Islet of Langerhans (tissue), 1 donor: ENCODE results near the gene U2AF1.
"Not testable (repeated sequence)": the region's sequence is repeated elsewhere in the genome, so short reads cannot be mapped to it uniquely, and the experiment has no call there.

Source experiments
- FAIRE-seq: peaks from one replicate; lab custom pipeline; 2011; peaks lifted over from hg19 to GRCh38; lab: Jason Lieb, UNC

U2AF1 gene

DNA sequence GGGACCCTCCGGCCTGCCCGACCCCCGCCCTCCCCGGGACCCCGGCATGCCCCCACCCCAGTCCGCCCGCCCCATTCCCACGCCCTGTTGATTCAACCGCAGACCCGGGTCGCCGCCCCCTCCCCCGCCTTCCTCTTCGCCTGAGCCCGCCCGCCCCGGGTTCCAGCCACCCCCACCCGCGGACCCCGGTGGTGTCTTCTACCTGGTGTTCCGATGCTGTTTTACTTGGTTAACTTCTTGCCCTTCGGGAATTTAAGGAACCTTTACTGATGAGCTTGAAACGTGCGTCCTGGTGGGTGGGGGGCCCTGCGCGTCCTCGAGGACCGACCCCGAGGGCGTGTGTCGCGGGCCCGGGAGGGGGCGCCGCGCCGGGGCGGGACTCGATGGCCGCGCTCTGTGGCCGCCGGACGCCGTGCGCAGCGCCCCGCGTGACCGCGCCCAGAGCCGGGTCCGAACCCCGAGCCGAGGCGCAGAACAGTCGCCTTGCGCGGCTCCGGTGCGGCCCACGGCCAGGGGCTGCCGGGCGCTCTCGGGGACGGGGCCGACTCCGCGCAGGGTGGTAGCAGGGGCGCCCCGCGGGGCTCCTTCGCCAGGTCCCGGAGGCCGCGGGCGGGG lies 31.2 kb downstream of the U2AF1 start:
- not testable (repeated sequence) for FAIRE-seq

DNA sequence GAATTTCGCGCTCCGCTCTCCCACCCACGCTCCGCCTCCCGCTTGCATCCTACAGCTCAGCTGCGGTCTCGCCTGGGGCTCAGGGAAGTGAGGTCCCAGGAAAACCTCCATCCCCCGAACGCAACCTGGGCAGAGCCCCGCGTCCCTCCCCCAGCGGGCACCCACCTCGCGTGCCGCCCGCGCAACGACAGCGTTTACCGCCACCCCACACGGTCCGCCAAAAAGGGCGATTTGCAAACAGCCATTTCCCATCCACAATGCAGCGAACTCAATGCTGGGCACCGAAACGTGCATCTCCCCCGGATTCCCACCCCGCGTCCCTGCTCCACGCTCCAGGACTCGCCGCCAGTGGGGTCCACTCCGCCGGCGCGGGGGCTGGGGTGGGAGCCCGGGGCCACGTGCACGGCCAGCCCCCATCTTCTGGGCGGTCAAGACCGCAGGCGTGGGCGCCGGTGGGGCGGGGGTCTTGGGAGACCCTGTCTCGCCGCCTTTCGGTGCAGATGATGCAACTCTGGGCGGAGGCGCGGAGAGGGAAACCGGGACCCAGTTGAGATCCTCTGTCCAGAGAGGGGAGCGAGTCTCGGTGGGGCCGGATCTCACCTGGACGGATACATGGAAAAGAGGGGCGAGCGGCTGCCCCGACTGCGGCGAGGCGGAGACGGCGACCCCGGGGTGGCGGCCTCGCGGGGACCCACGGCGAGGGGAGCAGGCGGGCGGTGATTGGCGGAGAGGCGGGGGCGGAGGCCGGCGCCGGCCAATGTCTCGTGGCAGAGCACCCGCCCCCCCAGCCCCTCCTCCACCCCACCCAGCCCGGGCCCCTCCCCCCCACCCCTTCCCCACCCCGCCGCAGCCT lies 32.0 kb downstream of the U2AF1 start, which contains the start of gene CBS:
TSS of gene CBS (minus strand) at position 666 of the 853 bp plus-strand sequence. CDS start 3,642 bp downstream, outside the sequence.
- not testable (repeated sequence) for FAIRE-seq

DNA sequence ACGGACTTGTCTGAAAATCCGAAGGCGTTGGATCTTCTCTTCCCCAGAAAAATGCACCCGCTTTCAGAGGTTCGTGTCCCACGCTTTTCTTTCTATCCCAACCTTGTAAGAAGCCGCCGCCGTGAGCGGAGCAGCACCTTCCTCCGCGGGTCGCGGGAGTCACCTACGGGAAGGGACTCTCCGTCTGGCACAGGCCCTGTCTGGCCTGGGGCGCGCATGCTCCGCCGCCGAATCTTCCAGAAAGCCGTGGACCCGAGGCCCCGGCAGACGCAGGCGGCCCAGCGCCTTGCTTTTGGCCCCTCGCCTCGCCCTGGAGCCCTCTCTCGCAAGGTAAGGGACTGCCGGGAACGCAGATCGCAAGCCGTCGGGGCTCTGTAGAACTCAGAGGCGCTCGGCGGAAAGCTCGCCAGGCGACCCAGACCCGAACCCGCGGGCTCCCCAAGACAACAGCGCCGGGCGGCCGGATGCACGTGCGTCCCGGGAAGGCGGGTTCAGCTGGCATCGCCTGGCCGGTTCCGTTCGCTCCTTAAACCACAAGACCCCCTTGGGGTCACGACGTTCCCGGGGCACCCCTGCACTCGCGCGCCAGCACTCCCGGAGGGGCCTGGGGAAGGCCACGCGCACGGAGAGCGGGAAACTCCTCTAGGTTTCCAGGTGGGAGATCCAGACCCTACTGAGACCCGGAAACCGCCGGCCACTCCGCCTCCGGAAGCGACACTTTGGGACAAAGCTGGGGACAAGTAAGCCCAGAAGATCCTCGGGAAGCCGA lies 32.8 kb downstream of the U2AF1 start:
- not testable (repeated sequence) for FAIRE-seq

DNA sequence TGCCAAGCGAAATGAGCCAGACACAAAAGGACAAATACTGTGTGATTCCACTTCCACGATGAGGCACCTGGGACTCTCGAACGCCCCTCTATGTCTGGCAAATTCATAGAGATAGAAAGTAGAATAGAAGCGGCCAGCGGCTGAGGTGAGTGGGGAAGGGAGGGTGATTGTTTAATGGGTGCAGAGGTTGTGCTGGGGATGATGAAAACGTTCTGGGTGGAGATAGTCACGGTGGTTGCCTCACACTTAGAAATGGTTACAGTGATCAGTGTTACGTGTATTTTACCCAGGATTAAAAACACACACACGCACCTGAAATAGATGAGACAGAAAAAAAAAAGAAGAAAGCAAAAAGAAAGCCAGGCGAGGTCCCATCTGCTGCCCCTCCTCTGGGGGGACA lies 34.6 kb downstream of the U2AF1 start:
- FAIRE-seq, result not testable (repeated sequence)

DNA sequence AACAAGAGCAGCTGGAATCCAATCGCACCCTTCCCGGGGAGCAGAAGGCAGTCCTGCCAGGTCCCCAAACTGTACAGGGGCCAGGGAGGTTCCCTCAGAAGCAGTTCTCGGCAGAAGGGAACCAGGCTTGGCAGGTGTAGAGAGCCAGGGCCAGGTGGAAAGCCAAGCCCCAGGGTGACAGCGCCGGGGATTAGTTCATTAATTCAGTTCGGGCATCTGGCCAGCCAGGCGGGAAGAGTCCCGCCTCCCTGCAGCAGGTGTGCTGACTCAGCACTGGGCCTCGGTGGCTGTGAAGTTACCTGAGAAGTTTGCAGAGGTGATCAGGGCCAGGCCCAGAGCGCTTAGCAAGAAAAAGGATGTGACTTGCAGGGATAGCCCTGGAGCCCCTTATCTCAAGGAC lies 37.7 kb downstream of the U2AF1 start:
- FAIRE-seq, result not testable (repeated sequence)

DNA sequence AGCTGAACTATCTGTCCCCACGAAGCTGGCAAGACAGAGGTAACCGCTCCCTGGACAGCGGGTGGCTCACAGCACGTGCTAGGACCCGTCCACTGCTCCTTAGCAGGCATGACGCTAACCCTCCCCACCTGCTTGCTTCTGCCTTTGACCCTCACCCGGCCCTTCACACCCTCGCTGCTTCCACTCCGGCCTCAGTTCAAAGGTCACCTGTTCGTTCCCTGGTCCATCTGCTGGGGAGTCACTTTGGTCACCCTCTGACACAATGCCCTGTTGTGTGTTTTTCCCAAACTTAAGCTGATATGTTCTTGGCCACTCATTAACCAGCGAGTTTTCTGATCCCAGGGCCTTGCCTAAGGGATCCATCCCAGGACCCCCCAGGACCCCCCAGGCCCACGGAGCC lies 39.3 kb downstream of the U2AF1 start:
- not testable (repeated sequence) for FAIRE-seq

DNA sequence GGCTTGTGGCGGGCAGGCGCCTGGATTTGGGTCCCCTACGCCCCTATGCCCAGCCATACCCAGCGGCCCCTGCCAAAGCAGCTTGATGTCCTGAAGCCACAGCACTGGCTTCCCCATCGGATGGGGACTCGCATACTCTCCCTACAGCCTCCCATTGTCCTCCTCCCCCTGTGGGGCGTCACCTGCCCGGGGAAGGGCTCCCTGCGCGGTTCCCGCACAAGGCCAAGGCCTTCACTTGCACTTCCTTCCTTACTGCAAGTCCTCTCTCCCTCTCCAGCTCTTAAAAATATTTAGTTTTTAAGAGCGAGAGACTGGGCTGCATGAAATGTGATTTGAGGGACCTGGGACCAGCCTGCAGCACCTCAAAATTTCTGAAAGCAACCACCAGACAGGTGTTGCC lies 40.7 kb downstream of the U2AF1 start:
- FAIRE-seq, result not testable (repeated sequence)

DNA sequence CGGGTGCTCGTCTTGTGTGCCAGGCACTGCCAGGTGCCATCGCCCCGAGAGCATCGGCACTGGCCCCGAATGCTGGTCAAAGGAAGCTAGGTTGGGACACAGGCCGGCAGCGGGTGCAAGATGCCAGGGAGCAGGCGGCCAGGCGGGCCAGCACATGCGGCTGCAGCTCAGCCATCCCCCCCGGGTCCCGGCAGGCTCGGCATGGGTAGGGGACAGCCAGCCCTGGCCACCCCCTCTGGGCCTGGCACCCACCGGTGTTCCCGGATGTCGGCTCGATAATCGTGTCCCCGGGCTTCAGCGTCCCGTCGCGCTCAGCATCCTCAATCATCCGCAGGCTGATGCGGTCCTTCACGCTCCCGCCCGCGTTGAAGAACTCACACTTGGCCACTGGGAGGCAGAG lies 41.4 kb downstream of the U2AF1 start:
- FAIRE-seq, result not testable (repeated sequence)

DNA sequence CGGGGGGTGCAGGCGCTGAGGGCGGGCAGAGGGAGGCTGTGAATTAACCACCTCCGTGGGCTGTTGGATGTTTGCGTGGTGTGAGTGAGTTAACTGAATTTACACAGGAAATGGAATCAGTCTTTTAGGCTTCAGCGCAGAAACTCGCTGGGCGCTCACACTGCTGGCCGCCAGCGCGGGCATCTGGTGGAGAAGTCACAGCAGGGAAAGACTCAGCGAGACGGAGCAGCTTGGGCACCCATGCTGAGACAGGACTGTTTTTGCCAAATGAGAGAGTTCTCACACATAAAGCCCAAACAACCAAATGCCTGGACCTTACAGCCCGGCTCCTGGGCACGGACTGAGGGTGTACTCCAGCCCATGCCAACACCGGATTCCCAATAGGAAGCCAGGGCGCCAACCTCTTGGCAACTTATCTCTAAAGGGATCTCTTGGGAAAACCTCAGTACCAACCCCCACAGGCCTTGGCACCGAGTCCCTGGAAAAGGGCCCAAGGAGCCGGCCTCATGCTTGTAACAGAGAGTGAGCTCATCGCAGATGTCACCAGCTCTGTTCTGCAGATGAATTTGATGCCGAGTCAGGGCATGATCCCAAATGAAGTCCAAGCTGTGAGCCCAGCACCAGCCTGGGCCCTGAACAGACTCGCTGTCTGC lies 43.0 kb downstream of the U2AF1 start:
- FAIRE-seq, result not testable (repeated sequence)

DNA sequence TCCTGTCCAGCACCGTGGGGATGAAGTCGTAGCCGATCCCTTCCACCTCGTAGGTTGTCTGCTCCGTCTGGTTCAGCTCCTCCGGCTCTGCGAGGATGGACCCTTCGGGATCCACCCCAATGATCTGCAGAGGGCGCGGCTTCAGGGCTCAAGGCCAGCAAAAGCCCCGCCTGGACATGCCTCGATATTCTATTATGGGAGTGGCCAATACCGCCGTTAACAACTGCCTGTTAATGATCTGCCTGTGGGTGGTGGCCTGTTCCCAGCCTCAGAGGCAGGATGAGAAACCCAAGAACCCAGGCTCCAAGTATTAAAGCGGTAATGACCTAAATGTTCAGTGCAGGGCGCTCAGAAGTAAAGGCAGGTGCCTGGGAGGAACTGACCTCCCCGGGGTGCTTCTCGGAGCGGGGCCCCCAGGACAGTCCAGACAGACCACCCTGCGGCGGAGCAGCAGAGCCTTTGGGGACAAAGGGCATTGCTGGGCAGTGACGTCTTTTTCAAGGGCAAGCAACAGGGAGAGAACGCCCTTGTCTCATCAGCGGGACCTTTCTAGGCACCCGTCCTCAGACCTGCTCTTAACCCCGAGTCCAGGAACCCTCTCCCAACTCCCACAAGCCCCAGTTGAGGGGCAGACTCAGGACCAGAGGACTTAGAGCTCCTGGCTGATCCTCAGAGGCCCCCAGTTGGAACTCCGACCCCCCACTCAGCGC lies 44.3 kb downstream of the U2AF1 start:
- not testable (repeated sequence) for FAIRE-seq

DNA sequence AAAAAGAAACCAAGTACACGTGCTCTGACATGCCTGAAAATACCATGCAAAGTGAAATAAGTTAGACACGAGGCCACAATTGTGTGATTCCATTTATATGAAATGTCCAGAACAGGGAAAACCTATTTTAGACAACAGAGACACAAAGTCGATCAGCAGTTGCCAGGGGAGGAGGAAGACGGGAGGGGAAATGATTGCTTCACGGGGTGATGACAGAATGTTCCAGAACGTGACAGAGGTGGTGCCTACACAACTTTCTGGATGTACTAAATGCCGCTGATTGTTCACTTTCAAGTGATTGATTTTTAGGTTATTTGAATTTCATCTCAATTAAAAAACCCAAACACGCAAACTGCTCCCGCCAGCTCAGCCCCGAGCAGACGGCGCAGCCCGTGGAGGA lies 54.3 kb downstream of the U2AF1 start:
- FAIRE-seq, result not testable (repeated sequence)

DNA sequence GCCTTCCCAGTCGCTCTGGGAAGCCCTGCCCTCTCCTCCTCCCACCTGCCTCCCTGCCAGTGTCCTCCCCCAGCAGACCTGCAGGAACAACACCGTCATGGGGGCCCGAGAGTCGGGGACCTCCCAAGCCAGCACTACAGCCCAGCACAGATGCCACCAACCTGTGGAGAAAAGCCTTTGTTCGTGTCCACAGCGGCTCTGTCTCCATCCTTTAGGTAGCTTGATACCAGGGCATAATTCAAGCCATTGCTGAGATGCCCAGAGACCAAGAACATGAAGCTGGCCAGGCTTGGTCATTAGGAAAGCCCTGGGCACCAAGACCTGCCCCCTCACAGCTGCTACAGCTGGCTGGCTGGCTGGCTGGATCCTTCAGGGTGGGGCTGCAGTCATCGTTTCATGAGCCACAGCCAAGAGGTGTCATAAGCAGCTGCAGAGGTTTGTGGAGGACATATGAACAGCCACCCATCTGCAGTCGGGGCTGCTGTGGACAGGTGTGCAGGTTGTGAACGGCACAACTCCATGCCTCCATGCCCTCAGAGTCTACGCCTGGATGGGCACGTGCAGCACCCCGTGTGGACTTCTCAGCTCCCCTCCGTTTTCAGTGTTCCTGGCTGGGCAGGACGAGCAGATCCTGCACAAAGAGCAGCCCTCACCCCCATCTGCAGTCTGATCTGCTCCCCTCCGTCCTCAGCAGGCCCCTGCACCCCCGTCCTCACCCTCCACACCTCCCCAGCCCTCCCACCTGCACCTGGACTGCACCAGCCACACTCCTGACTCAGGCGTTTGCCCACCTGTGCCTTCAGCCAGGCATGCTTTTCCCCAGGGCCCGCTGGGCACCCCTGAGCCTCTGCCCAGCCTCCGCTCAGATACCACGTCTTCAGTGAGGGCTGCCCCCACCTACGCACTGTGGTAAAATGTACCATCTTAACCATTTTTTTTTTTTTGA lies 61.2 kb downstream of the U2AF1 start:
- FAIRE-seq, result not testable (repeated sequence)

DNA sequence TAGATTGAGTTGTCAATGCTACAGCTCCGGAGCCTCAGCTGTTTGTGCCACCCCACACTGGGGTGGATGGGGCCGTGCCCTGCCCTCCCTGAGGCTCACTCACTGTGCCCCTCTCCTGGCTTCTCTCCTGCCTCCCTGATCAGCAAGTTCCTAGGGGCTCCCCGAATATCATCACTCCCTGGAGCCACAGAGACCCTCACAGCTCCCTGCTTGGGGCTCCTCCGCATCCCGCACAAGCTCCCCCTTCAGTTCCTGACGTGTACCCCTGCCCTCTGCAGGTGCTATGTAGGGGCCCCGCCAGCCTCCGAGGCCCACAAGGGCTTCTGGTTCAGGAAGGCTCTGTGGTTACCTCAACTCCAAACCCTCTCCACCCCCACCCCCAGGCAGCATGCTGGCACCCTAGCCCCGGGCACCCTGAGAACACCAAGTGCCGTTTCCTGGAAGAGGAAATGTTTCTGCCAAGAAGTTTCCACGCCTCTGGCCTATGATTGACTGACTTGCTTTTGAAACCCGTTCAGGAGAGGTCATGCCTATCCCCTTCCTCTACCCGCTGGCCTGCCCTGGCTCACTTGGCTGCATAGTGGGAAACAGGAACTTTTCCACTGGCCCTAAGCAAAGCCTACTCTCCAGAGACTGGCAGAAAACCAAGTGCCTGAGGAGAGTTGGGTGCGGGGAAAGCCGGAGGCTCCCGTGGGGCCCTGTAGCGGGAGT lies 62.0 kb downstream of the U2AF1 start:
- not testable (repeated sequence) for FAIRE-seq

DNA sequence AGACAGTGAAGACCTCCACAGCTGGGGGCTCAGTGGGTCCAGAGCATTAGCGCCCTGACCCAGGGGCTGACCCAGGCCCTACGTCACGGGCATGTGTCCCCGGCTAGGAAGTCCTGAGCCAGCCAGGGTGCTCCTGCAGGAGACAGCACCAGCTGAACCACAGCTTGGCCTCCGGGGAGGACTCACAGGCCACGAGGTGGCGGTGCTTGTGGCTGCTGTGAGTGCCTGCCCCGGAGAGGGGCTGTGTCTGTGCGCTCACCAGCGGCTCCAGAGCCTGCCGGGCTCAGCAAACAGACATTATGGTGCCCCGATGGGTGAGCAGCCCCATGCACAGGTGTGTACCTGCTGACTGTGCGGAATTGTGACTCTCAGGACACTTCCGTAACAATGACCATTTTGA lies 62.8 kb downstream of the U2AF1 start:
- FAIRE-seq, result not testable (repeated sequence)

DNA sequence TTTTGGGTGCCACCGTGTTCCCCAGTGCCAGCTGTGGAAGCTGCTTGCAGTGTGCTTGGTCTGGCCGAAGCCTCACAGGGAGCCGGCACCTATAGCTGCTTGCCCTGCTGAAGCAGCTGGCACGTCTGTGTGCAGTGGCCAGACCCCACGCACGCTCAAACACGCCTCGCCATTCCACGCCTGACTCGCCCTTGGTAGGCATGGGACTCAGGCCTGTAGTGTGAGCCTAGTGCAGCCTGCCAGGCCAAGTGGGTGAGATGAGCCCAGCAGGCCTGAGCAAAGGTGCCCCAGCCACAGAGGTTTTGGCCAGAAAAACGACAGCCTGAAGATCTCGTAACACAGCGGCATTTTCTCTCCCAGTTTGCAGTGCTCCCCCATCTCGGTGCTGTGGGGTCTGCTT lies 64.1 kb downstream of the U2AF1 start:
- not testable (repeated sequence) for FAIRE-seq
